ENCODE measurements around the gene HP. TPM values are rescaled to one million over a fixed set of nuclear protein-coding genes. Genes with fewer than 3 reads are reported as not detected.

HP gene
- total and polyA plus RNA-seq, 9 donors = 0.13 to 1.5 (median 0.95) TPM

GRCh38 chr16:72104905-72105304 lies 50.6 kb downstream of the HP start:
- H3K9me3 ChIP-seq (replicated peaks; ENCODE audit: control insufficient read depth, low read depth, low read length) = no peaks in the 10 kb centered on the region
- WGBS (ENCODE audit: insufficient coverage) = 93% methylated on average over 9 of the region's 9 CpGs
- DNase-seq = no peak

DNA sequence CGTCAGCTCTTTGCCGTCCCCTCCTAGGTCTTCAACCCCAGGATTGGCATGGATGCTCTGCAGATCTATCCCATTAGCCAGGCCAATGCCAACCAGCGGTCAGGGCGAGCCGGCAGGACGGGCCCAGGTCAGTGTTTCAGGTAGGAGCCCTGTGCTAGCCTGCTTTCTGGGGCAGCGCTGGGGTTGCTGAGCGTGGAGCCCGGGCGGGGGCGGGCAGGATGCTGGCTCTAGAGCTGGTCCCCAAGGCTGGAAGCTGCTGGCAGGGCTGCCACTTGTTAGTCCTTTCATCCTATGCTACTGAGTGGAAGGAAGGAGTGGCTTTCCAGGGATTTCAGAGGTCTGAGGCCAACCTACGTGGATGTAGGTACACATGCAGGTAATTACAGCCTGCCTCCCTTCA lies 51.7 kb downstream of the HP start:
- Histone ChIP-seq H3K36me3 (ENCODE audit: control insufficient read depth, insufficient read depth, low read length) (peaks cover 98% of the 10 kb centered on the region), H3K27ac (ENCODE audit: low read length) (no peak overlapping the region), H3K4me1 (ENCODE audit: control insufficient read depth, insufficient read depth, low read length) (peaks cover 3% of the 10 kb centered on the region), H3K4me3 (ENCODE audit: low read length) (no peak overlapping the region), H3K9me3 (replicated peaks; ENCODE audit: control insufficient read depth, low read depth, low read length) (no peaks in the 10 kb centered on the region), H3K27me3 (ENCODE audit: control insufficient read depth, insufficient read depth, low read length) (no peaks in the 10 kb centered on the region)
- no peak for DNase-seq
- WGBS (ENCODE audit: insufficient coverage) = 97% methylated on average over 11 of the region's 12 CpGs

More at GRCh38 chr16:72104905-72105304, 50.6 kb downstream of the HP start:
- Histone ChIP-seq H3K27ac (ENCODE audit: low read length) (no peak overlapping the region), H3K4me1 (ENCODE audit: control insufficient read depth, insufficient read depth, low read length) (peaks cover 3% of the 10 kb centered on the region), H3K4me3 (ENCODE audit: low read length) (no peak overlapping the region), H3K36me3 (ENCODE audit: control insufficient read depth, insufficient read depth, low read length) (peaks cover 98% of the 10 kb centered on the region), H3K27me3 (ENCODE audit: control insufficient read depth, insufficient read depth, low read length) (no peaks in the 10 kb centered on the region)

DNA sequence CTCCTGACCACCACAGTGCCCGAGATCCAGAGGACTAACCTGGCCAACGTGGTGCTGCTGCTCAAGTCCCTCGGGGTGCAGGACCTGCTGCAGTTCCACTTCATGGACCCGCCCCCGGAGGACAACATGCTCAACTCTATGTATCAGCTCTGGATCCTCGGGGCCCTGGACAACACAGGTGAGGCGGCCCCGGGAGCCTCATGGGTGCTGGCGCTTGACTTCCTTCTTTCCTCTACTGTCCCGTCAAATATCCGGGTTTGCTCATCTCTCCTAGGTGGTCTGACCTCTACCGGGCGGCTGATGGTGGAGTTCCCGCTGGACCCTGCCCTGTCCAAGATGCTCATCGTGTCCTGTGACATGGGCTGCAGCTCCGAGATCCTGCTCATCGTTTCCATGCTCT lies 53.1 kb downstream of the HP start:
- Histone ChIP-seq H3K27me3 (ENCODE audit: control insufficient read depth, insufficient read depth, low read length) (no peaks in the 10 kb centered on the region), H3K36me3 (ENCODE audit: control insufficient read depth, insufficient read depth, low read length) (peaks cover 98% of the 10 kb centered on the region), H3K27ac (ENCODE audit: low read length) (no peak overlapping the region), H3K9me3 (replicated peaks; ENCODE audit: control insufficient read depth, low read depth, low read length) (no peaks in the 10 kb centered on the region), H3K4me3 (ENCODE audit: low read length) (no peak overlapping the region), H3K4me1 (ENCODE audit: control insufficient read depth, insufficient read depth, low read length) (no peaks in the 10 kb centered on the region)
- WGBS (ENCODE audit: insufficient coverage) = 94% methylated on average over 17 of the region's 17 CpGs
- DNase-seq = no peak

DNA sequence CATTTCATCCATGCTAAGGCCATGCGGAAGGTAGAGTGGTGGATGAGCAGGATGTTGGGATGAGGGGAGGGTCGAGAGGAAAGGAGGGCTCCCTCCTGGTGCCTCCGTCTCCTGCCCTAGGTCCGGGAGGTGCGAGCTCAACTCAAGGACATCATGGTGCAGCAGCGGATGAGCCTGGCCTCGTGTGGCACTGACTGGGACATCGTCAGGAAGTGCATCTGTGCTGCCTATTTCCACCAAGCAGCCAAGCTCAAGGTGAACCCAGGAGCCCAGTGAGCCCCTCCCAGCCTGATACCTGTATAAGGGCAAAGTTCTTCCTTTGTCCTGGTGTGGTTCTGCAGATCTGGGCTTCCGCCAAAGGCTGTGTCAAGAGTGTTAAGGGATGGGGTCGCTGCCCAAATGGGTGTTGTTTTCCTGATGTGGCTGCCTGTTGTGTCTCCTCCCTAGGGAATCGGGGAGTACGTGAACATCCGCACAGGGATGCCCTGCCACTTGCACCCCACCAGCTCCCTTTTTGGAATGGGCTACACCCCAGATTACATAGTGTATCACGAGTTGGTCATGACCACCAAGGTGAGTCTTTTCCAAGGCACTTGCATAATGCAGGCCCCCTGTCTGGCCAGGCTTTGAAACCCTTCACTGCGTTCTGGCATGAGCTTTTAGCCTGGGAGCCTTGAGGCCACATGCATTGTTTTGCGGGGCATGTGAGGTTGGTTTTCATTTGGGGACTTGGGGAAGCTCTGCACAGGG lies 54.2 kb downstream of the HP start:
- Histone ChIP-seq H3K4me1 (ENCODE audit: control insufficient read depth, insufficient read depth, low read length) (no peaks in the 10 kb centered on the region), H3K27me3 (ENCODE audit: control insufficient read depth, insufficient read depth, low read length) (no peaks in the 10 kb centered on the region), H3K9me3 (replicated peaks; ENCODE audit: control insufficient read depth, low read depth, low read length) (no peaks in the 10 kb centered on the region), H3K27ac (ENCODE audit: low read length) (no peak overlapping the region), H3K4me3 (ENCODE audit: low read length) (no peak overlapping the region), H3K36me3 (ENCODE audit: control insufficient read depth, insufficient read depth, low read length) (peaks cover 98% of the 10 kb centered on the region)
- no peak for DNase-seq
- 93% methylated on average over 14 of the region's 16 CpGs for WGBS (ENCODE audit: insufficient coverage)

- Histone ChIP-seq H3K4me3 (ENCODE audit: low read length) (no peak overlapping the region), H3K27me3 (ENCODE audit: control insufficient read depth, insufficient read depth, low read length) (no peaks in the 10 kb centered on the region), H3K9me3 (replicated peaks; ENCODE audit: control insufficient read depth, low read depth, low read length) (no peaks in the 10 kb centered on the region), H3K27ac (ENCODE audit: low read length) (no peak overlapping the region), H3K36me3 (ENCODE audit: control insufficient read depth, insufficient read depth, low read length) (peaks cover 92% of the 10 kb centered on the region), H3K4me1 (ENCODE audit: control insufficient read depth, insufficient read depth, low read length) (no peaks in the 10 kb centered on the region)
- DNase-seq = no peak
- 93% methylated on average over 8 of the region's 12 CpGs for WGBS (ENCODE audit: insufficient coverage)
Observed at GRCh38 chr16:72109300-72109699, 55.0 kb downstream of the HP start.

GRCh38 chr16:72109966-72110530 lies 55.7 kb downstream of the HP start:
- H3K9me3 ChIP-seq (replicated peaks; ENCODE audit: control insufficient read depth, low read depth, low read length) = no peaks in the 10 kb centered on the region
- WGBS (ENCODE audit: insufficient coverage) = 97% methylated on average over 7 of the region's 12 CpGs

More at GRCh38 chr16:72109966-72110530, 55.7 kb downstream of the HP start:
- no peak overlapping the region for H3K27ac ChIP-seq (ENCODE audit: low read length)
- no peak for DNase-seq
- H3K27me3 ChIP-seq (ENCODE audit: control insufficient read depth, insufficient read depth, low read length) = no peaks in the 10 kb centered on the region
- no peaks in the 10 kb centered on the region for H3K4me1 ChIP-seq (ENCODE audit: control insufficient read depth, insufficient read depth, low read length)
- H3K36me3 ChIP-seq (ENCODE audit: control insufficient read depth, insufficient read depth, low read length) = peaks cover 85% of the 10 kb centered on the region
- H3K4me3 ChIP-seq (ENCODE audit: low read length) = no peak overlapping the region

Other genes with a start within 250 kb of the HP start
- gene AP1G1, start 245.7 kb upstream of the HP start, total RNA-seq = 33.7 TPM
- gene AP1G1, start 245.7 kb upstream of the HP start, polyA plus RNA-seq (ENCODE audit: insufficient read depth in 1 of 8, insufficient read length in 8 of 8, low replicate concordance in 1 of 8) = 10 to 100 TPM; 34.7 to 42.7 (median 39.5) TPM
- gene ATXN1L, start 208.5 kb upstream of the HP start, total RNA-seq = 11.3 TPM
- gene ATXN1L, start 208.5 kb upstream of the HP start, polyA plus RNA-seq (ENCODE audit: insufficient read depth in 1 of 8, insufficient read length in 8 of 8, low replicate concordance in 1 of 8) = 10 to 100 TPM; 14.3 to 23.0 (median 18.6) TPM
- gene ZNF821, start 170.3 kb upstream of the HP start, total RNA-seq = 8.5 TPM
- 10 to 100 TPM in 3 of 8 donors, 1 to 10 TPM in 5; 7.3 to 11.4 (median 9.3) TPM for gene ZNF821, start 170.3 kb upstream of the HP start, polyA plus RNA-seq (ENCODE audit: insufficient read depth in 1 of 8, insufficient read length in 8 of 8, low replicate concordance in 1 of 8)
- gene IST1, start 159.0 kb upstream of the HP start, total RNA-seq = 137 TPM
- gene IST1, start 159.0 kb upstream of the HP start, polyA plus RNA-seq (ENCODE audit: insufficient read depth in 1 of 8, insufficient read length in 8 of 8, low replicate concordance in 1 of 8) = 100 to 1,000 TPM; 131 to 168 (median 141) TPM
- gene PKD1L3, start 54.1 kb upstream of the HP start, total RNA-seq = 0.09 TPM
- under 1 TPM in 6 of 8 donors, not detected in 2; 0.02 to 0.21 (median 0.05) TPM for gene PKD1L3, start 54.1 kb upstream of the HP start, polyA plus RNA-seq (ENCODE audit: insufficient read depth in 1 of 8, insufficient read length in 8 of 8, low replicate concordance in 1 of 8)
- gene DHODH, start 45.8 kb upstream of the HP start, total RNA-seq = 7.2 TPM
- 10 to 100 TPM in 5 of 8 donors, 1 to 10 TPM in 3; 7.2 to 12.4 (median 10.5) TPM for gene DHODH, start 45.8 kb upstream of the HP start, polyA plus RNA-seq (ENCODE audit: insufficient read depth in 1 of 8, insufficient read length in 8 of 8, low replicate concordance in 1 of 8)
- not detected for gene HPR, start 8.7 kb downstream of the HP start, total RNA-seq
- under 1 TPM in 3 of 8 donors, not detected in 5; 0.25 to 0.34 (median 0.26) TPM for gene HPR, start 8.7 kb downstream of the HP start, polyA plus RNA-seq (ENCODE audit: insufficient read depth in 1 of 8, insufficient read length in 8 of 8, low replicate concordance in 1 of 8)
- 11.3 TPM for gene TXNL4B, start 39.1 kb downstream of the HP start, total RNA-seq
- 10 to 100 TPM in 7 of 8 donors, 1 to 10 TPM in 1; 9.8 to 13.5 (median 11.2) TPM for gene TXNL4B, start 39.1 kb downstream of the HP start, polyA plus RNA-seq (ENCODE audit: insufficient read depth in 1 of 8, insufficient read length in 8 of 8, low replicate concordance in 1 of 8)
- gene DHX38, start 39.3 kb downstream of the HP start, total RNA-seq = 47.3 TPM
- gene DHX38, start 39.3 kb downstream of the HP start, polyA plus RNA-seq (ENCODE audit: insufficient read depth in 1 of 8, insufficient read length in 8 of 8, low replicate concordance in 1 of 8) = 10 to 100 TPM; 48.8 to 63.6 (median 56.4) TPM
- 0.40 TPM for gene PMFBP1, start 117.7 kb downstream of the HP start, total RNA-seq
- gene PMFBP1, start 117.7 kb downstream of the HP start, polyA plus RNA-seq (ENCODE audit: insufficient read depth in 1 of 8, insufficient read length in 8 of 8, low replicate concordance in 1 of 8) = 1 to 10 TPM in 7 of 8 donors, under 1 TPM in 1; 0.49 to 3.7 (median 1.8) TPM

Data from muscle of leg (tissue), 11 donors.